Stimulated activated CD4-positive, alpha-beta T cell treated with anti-CD3 and anti-CD28 coated beads, TNF-alpha, amount 100 ng/mL, for 48 hours (primary cell): ENCODE data around the gene OXSM.

Experiments
- DNase-seq, 3 donors: peaks; one replicate each; pipeline ENCODE4 v3.0.0-alpha.2; 2020; ENCODE audit warnings: low read depth in 3 of 3

The OXSM gene

GRCh38 chr3:25789596-25790556, at the start of gene OXSM:
Gene OXSM (plus strand): TSS chr3:25790090. CDS start chr3:25791021, 931 bp downstream.
- peak; percentile 86 to 93 (median 88) for DNase-seq

GRCh38 chr3:25744470-25744869, 45.4 kb upstream of the OXSM start:
- DNase-seq, result no peak

GRCh38 chr3:25747033-25747432, 42.9 kb upstream of the OXSM start:
- DNase-seq, result no peak

- DNase-seq, result no peak
These were observed 41.7 kb upstream of the OXSM start for GRCh38 chr3:25748189-25748588.

GRCh38 chr3:25749031-25749581, 40.8 kb upstream of the OXSM start:
- no peak for DNase-seq

- DNase-seq, result no peak
These were observed 38.8 kb upstream of the OXSM start for GRCh38 chr3:25751048-25751447.

- DNase-seq, result no peak
These were observed 38.2 kb upstream of the OXSM start for GRCh38 chr3:25751725-25752124.

- no peak for DNase-seq
These were observed 21.0 kb upstream of the OXSM start for GRCh38 chr3:25768851-25769250.

- no peak for DNase-seq
These were observed 14.0 kb upstream of the OXSM start for GRCh38 chr3:25775936-25776335.

- no peak for DNase-seq
These were observed 9.3 kb upstream of the OXSM start for GRCh38 chr3:25780618-25781017.

GRCh38 chr3:25781145-25781757, 8.6 kb upstream of the OXSM start:
- no peak for DNase-seq

GRCh38 chr3:25781758-25782594, 7.9 kb upstream of the OXSM start:
- no peak for DNase-seq

GRCh38 chr3:25782636-25782937, 7.3 kb upstream of the OXSM start:
- DNase-seq, result no peak

GRCh38 chr3:25782938-25783660, 6.8 kb upstream of the OXSM start, which contains the start of gene NGLY1:
Gene NGLY1 (minus strand): TSS chr3:25783443. CDS start chr3:25783390, 53 bp downstream.
- peak; percentile 68 to 77 (median 75) for DNase-seq

- peak in 2 of 3 donors; percentile 10 to 35 for DNase-seq
These were observed 6.0 kb upstream of the OXSM start for GRCh38 chr3:25783661-25784512.

- no peak for DNase-seq
These were observed 4.9 kb upstream of the OXSM start for GRCh38 chr3:25784971-25785370.

- no peak for DNase-seq
These were observed 4.1 kb upstream of the OXSM start for GRCh38 chr3:25785826-25786225.

- DNase-seq, result no peak
These were observed 2.2 kb upstream of the OXSM start for GRCh38 chr3:25787689-25788088.

GRCh38 chr3:25789209-25789595, 688 bp upstream of the OXSM start:
- no peak for DNase-seq

GRCh38 chr3:25801786-25802185, 11.9 kb downstream of the OXSM start:
- no peak for DNase-seq
